ENCODE data around the gene TMED3.

GRCh38 chr15:79357566-79357965 lies 46.7 kb downstream of the TMED3 start:
- TF ChIP-seq CTCF (conservative IDR thresholded peaks at IDR 0.05), result no peak
- no peak for TF ChIP-seq EZH2 (IDR thresholded peaks at IDR 0.05; ENCODE audit: low read depth)

Data from PC-9 (cell line).